Astrocyte of the cerebellum (primary cell): Measurements from ENCODE around the gene ANK2.

Experiments
- DNase-seq: peaks from one replicate; pipeline ENCODE4 v3.0.0-alpha.2; 2011; ENCODE audit warnings: low read depth
- H3K4me3 ChIP-seq: 2 replicates; pipeline ENCODE4 v1.5.1; 2011; ENCODE audit warnings: mild to moderate bottlenecking, low read depth, low read length, moderate library complexity
- in situ Hi-C: cut with HindIII; loops from 2 replicates; pipeline ENCODE4 v1.10.0; 2017; ENCODE audit warnings: low sequenced_read_pairs
- TF ChIP-seq, protein P1 (sequence below): IDR thresholded peaks from 2 replicates; pipeline ENCODE4 v1.5.1; 2012; ENCODE audit warnings: low read length, low read depth, moderate library complexity, mild to moderate bottlenecking; ENCODE audit errors: missing control alignments

Gene ANK2

DNA sequence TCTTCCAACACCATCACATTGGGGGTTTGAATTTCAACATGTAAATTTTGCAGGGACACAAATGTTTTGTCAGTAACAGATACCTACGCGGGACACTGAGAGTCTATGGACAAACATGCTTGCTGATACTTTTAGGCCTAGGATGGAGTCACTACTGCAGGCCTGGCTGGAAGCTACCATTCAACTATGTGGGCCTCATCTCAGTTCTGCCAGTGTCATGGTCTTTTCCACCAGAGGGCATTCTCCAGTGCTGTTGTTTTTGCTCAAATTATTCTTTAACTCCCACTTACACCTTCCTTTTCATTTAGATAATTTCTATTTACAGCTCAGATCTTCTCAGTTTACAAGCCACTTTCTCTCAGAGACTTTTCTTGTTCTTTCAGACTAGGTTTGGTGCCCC lies 7.0 kb upstream of the ANK2 start:
- TF ChIP-seq, protein P1, sequence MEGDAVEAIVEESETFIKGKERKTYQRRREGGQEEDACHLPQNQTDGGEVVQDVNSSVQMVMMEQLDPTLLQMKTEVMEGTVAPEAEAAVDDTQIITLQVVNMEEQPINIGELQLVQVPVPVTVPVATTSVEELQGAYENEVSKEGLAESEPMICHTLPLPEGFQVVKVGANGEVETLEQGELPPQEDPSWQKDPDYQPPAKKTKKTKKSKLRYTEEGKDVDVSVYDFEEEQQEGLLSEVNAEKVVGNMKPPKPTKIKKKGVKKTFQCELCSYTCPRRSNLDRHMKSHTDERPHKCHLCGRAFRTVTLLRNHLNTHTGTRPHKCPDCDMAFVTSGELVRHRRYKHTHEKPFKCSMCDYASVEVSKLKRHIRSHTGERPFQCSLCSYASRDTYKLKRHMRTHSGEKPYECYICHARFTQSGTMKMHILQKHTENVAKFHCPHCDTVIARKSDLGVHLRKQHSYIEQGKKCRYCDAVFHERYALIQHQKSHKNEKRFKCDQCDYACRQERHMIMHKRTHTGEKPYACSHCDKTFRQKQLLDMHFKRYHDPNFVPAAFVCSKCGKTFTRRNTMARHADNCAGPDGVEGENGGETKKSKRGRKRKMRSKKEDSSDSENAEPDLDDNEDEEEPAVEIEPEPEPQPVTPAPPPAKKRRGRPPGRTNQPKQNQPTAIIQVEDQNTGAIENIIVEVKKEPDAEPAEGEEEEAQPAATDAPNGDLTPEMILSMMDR, result no peak
- no peak for DNase-seq
- in situ Hi-C loops, result no loop called here
- no peak overlapping the region for H3K4me3 ChIP-seq

DNA sequence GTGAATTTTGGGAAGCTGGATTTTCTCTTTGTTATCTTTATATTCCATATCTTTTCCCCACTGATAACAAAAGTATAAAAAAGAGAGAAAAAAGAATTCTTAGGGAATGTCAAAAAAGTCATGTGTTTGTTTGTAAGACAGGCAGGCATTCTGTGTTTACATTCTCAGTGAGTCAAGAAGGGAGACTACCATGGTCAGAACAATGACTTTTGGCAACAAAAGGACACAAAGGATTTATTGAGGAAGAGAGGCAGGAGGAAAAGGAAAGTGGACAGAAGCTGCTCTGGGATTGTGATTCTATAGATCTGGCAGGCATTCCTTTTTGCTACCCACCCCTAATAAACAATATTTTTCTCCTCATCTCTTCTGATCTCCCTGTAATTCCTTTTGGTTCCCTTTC lies 5.9 kb upstream of the ANK2 start:
- TF ChIP-seq, protein P1, result no peak
- no peak overlapping the region for H3K4me3 ChIP-seq
- in situ Hi-C loops, result no loop called here
- DNase-seq, result no peak

- TF ChIP-seq, protein P1, result no peak
- DNase-seq, result no peak
- no peak overlapping the region for H3K4me3 ChIP-seq
- in situ Hi-C loops, result no loop called here
Measured at GRCh38 chr4:113050371-113050755, 910 bp downstream of the ANK2 start.

GRCh38 chr4:113050837-113051236 lies 1.4 kb downstream of the ANK2 start:
- in situ Hi-C loops, result no loop called here
- TF ChIP-seq, protein P1, result no peak
- no peak for DNase-seq
- H3K4me3 ChIP-seq, result no peak overlapping the region

- no peak overlapping the region for H3K4me3 ChIP-seq
- DNase-seq, result no peak
- in situ Hi-C loops, result no loop called here
- TF ChIP-seq, protein P1, result no peak
Measured at GRCh38 chr4:113051361-113051760, 1.9 kb downstream of the ANK2 start.

DNA sequence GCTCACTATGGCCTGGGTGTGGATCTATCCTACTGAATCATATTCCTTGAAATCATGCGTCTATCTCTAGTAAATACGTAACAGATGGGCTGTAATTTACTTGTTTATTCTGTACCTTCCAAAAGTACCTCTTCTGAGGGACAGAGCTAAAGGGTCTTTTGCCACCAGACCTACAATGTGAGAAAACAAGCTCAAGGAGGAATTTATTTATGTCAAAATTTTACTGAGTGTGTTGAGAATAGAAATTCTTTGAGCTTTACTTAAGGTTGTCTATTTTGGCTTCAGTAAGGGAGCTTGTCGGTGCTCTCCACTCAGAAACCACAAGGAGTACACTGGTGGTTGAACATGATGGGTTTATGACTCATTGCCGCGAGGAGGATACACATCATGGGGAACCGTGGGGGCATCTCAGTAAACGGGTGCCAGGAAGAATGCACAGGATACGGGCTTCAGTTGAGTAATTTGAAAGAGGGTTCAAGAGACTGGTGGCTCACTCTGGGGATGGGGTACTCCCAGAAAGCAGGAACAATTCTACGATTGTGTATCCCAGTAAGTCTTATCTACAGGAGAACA lies 3.0 kb downstream of the ANK2 start:
- in situ Hi-C loops, result no loop called here
- no peak overlapping the region for H3K4me3 ChIP-seq
- DNase-seq, result peak; percentile 71
- TF ChIP-seq, protein P1, result no peak
